Aorta (tissue), 5 donors: ENCODE results near the gene NR2F2. TPM values are rescaled to one million over a fixed set of nuclear protein-coding genes. Genes with fewer than 3 reads are reported as not detected.

Source experiments
- ATAC-seq: fragments of 200-7000 bp; cut with Tn5 transposase; one replicate; pipeline ENCODE4 v1.9.1; 2022; ENCODE audit warnings: moderate library complexity; ENCODE audit not compliant: low FRiP score
- DNase-seq, 2 donors: peaks; one replicate each; pipeline ENCODE4 v3.0.0-alpha.2; 2020
- H3K27ac ChIP-seq, 2 donors: one replicate each; pipeline ENCODE4 v1.5.1; 2013; ENCODE audit warnings: low read length in 2 of 2, mild to moderate bottlenecking in 2 of 2, moderate library complexity in 2 of 2, control low read depth in 1 of 2, inconsistent platforms in 1 of 2, low read depth in 1 of 2
- H3K27me3 ChIP-seq, 2 donors: one replicate each; pipeline ENCODE4 v1.6.1; 2013; ENCODE audit warnings: control low read depth in 1 of 2, low read length in 1 of 2, mild to moderate bottlenecking in 1 of 2, moderate library complexity in 1 of 2; ENCODE audit not compliant: insufficient read depth in 2 of 2, control insufficient read depth in 1 of 2
- H3K36me3 ChIP-seq, 2 donors: one replicate each; pipeline ENCODE4 v1.6.1; 2013; ENCODE audit warnings: control low read depth in 1 of 2, low read length in 1 of 2, mild to moderate bottlenecking in 1 of 2; ENCODE audit not compliant: insufficient read depth in 2 of 2, control insufficient read depth in 1 of 2
- H3K4me1 ChIP-seq, 2 donors: one replicate each; pipeline ENCODE4 v1.6.1; 2013; ENCODE audit warnings: low read length in 2 of 2, control low read depth in 1 of 2, mild to moderate bottlenecking in 1 of 2, moderate library complexity in 1 of 2; ENCODE audit not compliant: insufficient read depth in 2 of 2, control insufficient read depth in 1 of 2
- H3K4me3 ChIP-seq, 2 donors: one replicate each; pipeline ENCODE4 v1.5.1; 2013; ENCODE audit warnings: low read length in 2 of 2, control low read depth in 1 of 2, mild to moderate bottlenecking in 1 of 2
- H3K9me3 ChIP-seq: one replicate; pipeline ENCODE4 v1.6.1; 2013; ENCODE audit warnings: mild to moderate bottlenecking, low read length; ENCODE audit not compliant: control insufficient read depth
- WGBS, 2 donors: extraction: QIAGEN DNeasy Blood & Tissue Kit; methylation state at CpG; one replicate each; pipeline ENCODE4 v1.1.7; 2013; 5-methylcytosine and 5-hydroxymethylcytosine counted together
- intact Hi-C, 2 donors: fragments of 100-400 bp; cut with DNase I; formaldehyde crosslinking; loops; one replicate each; pipeline versions ENCODE4 v1.14.2 to v1.15.0; 2022
- long read RNA-seq, 2 donors: library from polyadenylated mRNA; unstranded; transcript quantifications; one replicate each; pipeline ENCODE4 v2.0.0, GENCODE V29; 2020 to 2021
- polyA plus RNA-seq, 2 donors: library from polyadenylated mRNA; stranded (reverse); fragments of 200-250 nt; gene quantifications; one replicate each; pipeline ENCODE4 v1.2.3, GENCODE V29; 2013
- total RNA-seq, 2 donors: library from RNA; stranded (reverse); fragmentation: NEBNext Ultra II Directional; extraction: Animal tissue kit (Norgen Biotek cat#: 25700); gene quantifications; one replicate each; pipeline ENCODE4 v1.2.1, GENCODE V29; 2021
- donor health status: healthy with polysubstance abuse.
- donor health status: Bipolar disorder and iron deficiency.
- donor health status: DM: no; HTN: no; CAD: no.
- donor health status: DM: no; HTN: no; CAD: no.
- donor health status: DM: yes; HTN: yes; CAD: no.

NR2F2 gene
- 100 to 1,000 TPM; 102 to 132 TPM for total RNA-seq
- 100 to 1,000 TPM in 1 of 2 donors, 10 to 100 TPM in 1; 26.0 to 115 TPM for polyA plus RNA-seq
- long read RNA-seq, donor 1, full-length matches to known transcripts: 32 of 79 reads
- long read RNA-seq, donor 1, partial matches to known transcripts: 26 of 79 reads
- long read RNA-seq, donor 1, other reads (novel, unspliced or antisense): 21 of 79 reads
- long read RNA-seq, donor 2, full-length matches to known transcripts: 29 of 102 reads
- long read RNA-seq, donor 2, partial matches to known transcripts: 28 of 102 reads
- long read RNA-seq, donor 2, other reads (novel, unspliced or antisense): 45 of 102 reads

DNA sequence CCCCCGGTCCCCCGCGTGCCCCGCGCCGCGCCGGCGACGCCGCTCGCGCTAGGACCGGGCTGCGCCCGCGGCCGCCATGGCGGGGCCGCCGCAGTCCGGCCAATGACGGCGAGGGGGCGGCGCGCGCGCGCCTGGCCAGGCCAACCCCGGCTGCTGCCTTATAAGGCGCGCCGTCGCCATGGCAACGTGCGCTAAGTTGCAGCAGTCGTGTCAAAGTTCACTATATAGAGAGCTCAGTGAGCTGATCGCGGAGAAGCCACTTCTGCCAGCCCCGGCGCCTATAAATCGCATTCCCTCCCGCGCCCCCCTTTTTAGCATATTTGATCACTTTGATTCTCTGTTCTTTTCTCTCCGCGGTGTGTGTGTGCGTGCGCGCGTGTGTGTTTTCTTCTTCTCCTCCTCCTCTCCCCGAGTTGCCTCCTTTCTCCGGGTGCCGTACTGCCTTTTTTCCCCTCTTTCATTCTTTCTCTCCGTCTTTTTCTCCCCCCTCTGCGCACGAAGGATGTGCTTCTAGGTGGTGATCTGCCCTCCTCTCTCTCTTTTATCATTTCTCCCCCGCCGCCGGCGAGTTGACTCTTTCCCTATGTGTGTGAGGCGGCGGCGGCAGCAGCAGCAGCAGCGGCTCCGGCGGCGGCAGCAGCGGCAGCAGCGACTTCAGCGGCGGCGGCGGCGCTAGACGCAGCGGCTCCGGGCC is at the start of gene NR2F2:
TSS of gene NR2F2 (plus strand) at position 251 of the 694 bp plus-strand sequence. CDS start 1,406 bp downstream, outside the sequence.
- no peaks in the 10 kb centered on the region for H3K9me3 ChIP-seq
- H3K4me3 ChIP-seq: peak within 1 kb of the TSS; percentile 89 to 98
- WGBS, 2 donors: 0% methylated on average over 53 to 78 of the region's 78 CpGs
- no peaks in the 10 kb centered on the region for H3K27me3 ChIP-seq
- intact Hi-C loops: loop anchor here in 1 of 2 donors (5.0 to 10.0 kb wide), 2 partner anchors 728 to 866 kb away; no protein-coding TSS in a partner anchor
- H3K4me1 ChIP-seq: no peaks in the 10 kb centered on the region
- H3K36me3 ChIP-seq: peaks cover 0 to 4% of the 10 kb centered on the region in 2 donors
- ATAC-seq (peak; percentile 88), DNase-seq (peak; percentile 96 to 97)
- peak within 1 kb of the TSS; percentile 20 to 98 for H3K27ac ChIP-seq

DNA sequence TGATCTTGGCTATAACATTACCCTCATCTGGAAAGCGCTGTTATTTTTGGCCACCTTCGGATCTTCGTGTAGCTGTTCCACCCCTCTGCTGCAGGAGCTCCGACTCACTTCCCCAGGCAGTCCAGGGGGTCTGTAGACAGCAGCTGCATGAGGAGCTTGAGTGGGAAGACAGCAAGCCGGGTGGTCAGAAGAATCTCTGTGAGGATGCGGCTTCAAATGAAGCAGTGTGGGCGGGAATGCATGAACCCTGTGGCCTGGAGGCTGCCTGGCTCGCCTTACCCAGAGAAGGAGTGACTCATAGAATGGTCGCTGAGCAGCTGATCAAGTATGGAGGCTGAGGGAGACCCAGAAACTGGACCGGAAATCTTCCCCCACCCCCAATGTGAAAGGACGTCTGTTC is 45.2 kb upstream of the NR2F2 start:
- ATAC-seq (no peak), DNase-seq (peak in 1 of 2 donors; percentile 53)
- no peaks in the 10 kb centered on the region for H3K27me3 ChIP-seq
- WGBS, 2 donors: 65 to 67% methylated on average over 11 of the region's 11 CpGs
- no peaks in the 10 kb centered on the region for H3K4me1 ChIP-seq
- peaks cover 1% of the 10 kb centered on the region for H3K9me3 ChIP-seq
- H3K4me3 ChIP-seq: no peak overlapping the region
- peaks cover 0 to 7% of the 10 kb centered on the region in 2 donors for H3K36me3 ChIP-seq
- intact Hi-C loops: no loop called here
- H3K27ac ChIP-seq: no peak overlapping the region

DNA sequence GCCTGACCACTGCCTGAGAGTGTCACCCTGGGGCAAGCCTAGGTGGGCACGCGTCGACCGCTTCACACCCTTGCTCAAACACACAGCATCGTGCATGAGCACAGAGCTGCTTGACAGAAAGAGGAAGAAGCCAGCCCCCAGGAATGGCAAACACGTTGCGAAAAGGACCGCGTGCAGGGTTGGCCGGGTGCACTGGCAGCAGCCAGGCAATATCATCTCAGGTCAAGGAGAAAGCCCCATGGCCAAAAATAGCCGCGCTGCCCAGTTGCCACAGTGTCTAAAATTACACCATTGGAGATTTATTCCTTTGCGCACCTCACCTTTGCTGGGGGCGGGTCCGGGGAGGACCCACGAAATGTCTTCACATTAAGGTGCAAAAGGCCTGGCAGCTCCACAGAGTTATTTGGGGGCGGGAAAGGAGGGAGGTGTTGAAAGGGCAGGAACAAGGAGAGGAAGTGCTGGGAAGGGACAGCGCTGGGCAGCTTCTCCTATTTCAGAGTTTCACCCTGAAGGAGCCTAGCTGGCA is 44.7 kb upstream of the NR2F2 start:
- Histone ChIP-seq H3K4me3 (no peak overlapping the region), H3K27me3 (no peaks in the 10 kb centered on the region), H3K9me3 (peaks cover 1% of the 10 kb centered on the region), H3K36me3 (peaks cover 0 to 7% of the 10 kb centered on the region in 2 donors), H3K4me1 (no peaks in the 10 kb centered on the region), H3K27ac (no peak overlapping the region)
- 68 to 79% methylated on average over 18 of the region's 18 CpGs for WGBS, 2 donors
- intact Hi-C loops: no loop called here
- no peak for DNase-seq
- no peak for ATAC-seq

DNA sequence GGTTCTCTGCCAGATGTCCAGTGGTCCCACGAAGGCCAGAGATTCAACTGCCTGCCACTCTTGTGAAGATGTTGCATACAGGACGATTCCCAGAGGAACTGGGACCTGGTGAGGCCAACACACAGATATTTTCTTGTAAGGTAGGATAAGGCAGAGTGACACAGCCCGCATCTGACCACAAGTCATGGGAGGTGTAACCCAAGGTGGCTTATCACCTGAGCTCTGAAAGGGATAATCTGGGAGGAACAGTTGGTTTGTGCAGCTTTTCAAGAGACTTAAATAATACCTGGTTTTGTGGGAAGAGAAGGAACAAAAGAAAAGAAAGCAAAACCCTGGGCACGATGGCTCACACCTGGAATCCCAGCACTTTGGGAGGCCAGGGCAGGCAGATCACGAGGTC is 39.8 kb upstream of the NR2F2 start:
- WGBS, 2 donors: 79 to 81% methylated on average over 5 of the region's 5 CpGs
- ATAC-seq: no peak

DNA sequence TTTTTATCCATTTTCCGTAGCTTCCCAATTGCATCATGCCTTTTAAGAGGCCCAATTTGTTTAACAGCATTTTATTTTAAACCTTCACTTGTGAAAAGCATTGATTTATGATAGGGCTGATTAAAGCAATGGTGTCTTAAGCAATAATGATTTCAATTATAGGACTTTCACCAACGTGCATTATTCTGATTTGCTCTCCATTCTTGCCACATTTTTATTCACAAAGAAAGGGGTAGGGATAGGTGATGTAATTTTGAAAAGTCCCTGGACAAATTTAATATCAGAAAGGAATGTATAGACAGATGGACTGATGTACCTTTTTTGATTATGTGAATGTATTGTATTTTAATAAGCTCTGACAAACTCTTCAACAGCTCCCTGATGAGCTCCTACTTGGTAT is 37.9 kb upstream of the NR2F2 start:
- Histone ChIP-seq H3K36me3 (peaks cover 0 to 2% of the 10 kb centered on the region in 2 donors), H3K4me3 (no peak overlapping the region), H3K27me3 (no peaks in the 10 kb centered on the region), H3K27ac (no peak overlapping the region), H3K4me1 (no peaks in the 10 kb centered on the region), H3K9me3 (peaks cover 1% of the 10 kb centered on the region)
- intact Hi-C loops: no loop called here
- ATAC-seq (no peak), DNase-seq (no peak)
- 82 to 84% methylated on average over 2 of the region's 2 CpGs for WGBS, 2 donors

More for the DNA sequence above, 39.8 kb upstream of the NR2F2 start:
- peaks cover 1% of the 10 kb centered on the region for H3K9me3 ChIP-seq
- no peaks in the 10 kb centered on the region for H3K4me1 ChIP-seq
- H3K27me3 ChIP-seq: no peaks in the 10 kb centered on the region
- H3K36me3 ChIP-seq: peaks cover 0 to 7% of the 10 kb centered on the region in 2 donors
- intact Hi-C loops: no loop called here
- H3K27ac ChIP-seq: no peak overlapping the region
- H3K4me3 ChIP-seq: no peak overlapping the region
- no peak for DNase-seq

DNA sequence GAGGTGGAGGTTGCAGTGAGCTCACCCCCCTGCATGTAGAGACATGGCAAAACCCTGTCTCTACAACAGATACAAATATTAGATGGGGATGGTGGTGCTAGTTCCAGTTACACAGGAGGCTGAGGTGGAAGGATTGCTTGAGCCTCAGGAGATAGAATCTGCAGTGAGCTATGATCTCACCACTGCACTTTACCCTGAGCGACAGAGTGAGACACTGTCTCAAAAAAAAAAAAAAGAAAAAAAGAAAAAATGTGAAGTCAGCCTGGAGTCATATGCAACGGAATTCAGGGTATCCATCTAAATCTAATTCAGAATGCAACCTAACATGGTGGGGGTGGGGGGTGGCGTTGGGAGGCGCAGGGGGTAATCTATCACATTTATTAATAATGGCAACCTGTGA is 37.1 kb upstream of the NR2F2 start:
- no peak overlapping the region for H3K4me3 ChIP-seq
- DNase-seq (no peak), ATAC-seq (no peak)
- H3K27ac ChIP-seq: no peak overlapping the region
- no peaks in the 10 kb centered on the region for H3K4me1 ChIP-seq
- intact Hi-C loops: no loop called here
- H3K36me3 ChIP-seq: no peaks in the 10 kb centered on the region
- no peaks in the 10 kb centered on the region for H3K9me3 ChIP-seq
- H3K27me3 ChIP-seq: no peaks in the 10 kb centered on the region
- WGBS, 2 donors: 75% methylated on average over 4 of the region's 4 CpGs

DNA sequence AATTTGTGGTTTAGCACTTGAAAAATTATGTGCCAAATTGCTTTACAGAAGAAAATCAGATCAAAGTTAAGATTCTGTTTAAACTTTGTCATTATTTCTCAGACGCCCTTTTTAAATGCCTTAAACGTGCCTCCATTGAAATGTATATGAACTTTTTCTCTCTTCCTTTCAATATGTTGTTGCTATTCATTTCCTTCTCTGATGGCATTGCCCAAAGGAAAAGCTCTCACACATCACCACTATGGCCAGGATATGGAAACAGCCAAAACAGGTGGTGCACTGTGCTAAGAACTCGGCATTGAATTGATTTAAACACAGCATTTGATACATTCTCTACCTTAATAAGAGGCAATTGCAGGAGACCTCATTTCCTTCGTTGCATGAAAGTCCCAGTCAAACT is 35.7 kb upstream of the NR2F2 start:
- DNase-seq: no peak
- peaks cover 1% of the 10 kb centered on the region for H3K9me3 ChIP-seq
- H3K4me3 ChIP-seq: no peak overlapping the region
- 69 to 81% methylated on average over 4 of the region's 4 CpGs for WGBS, 2 donors
- H3K27ac ChIP-seq: no peak overlapping the region
- no peak for ATAC-seq
- no peaks in the 10 kb centered on the region for H3K27me3 ChIP-seq
- H3K36me3 ChIP-seq: no peaks in the 10 kb centered on the region
- intact Hi-C loops: no loop called here
- H3K4me1 ChIP-seq: no peaks in the 10 kb centered on the region

DNA sequence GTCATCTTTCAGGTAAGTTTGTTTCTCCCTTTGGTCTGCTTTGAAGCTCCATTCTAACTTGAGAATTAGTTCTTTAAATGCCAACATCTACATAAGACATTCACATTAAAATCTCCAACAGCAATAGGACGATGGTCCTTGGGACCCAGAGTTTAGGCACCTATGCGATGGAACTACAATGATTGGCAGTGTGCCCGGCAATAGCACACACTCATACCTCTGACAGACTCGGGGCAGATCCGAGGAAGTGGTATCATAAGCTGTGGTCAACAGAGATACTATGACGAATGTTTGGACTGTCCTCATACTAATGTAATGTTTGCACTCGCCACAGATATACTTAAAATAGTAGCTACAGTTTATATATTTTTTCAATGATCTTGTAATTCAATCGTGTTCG is 34.2 kb upstream of the NR2F2 start:
- no peak overlapping the region for H3K27ac ChIP-seq
- no peaks in the 10 kb centered on the region for H3K4me1 ChIP-seq
- no peaks in the 10 kb centered on the region for H3K27me3 ChIP-seq
- intact Hi-C loops: no loop called here
- peaks cover 1% of the 10 kb centered on the region for H3K9me3 ChIP-seq
- no peaks in the 10 kb centered on the region for H3K36me3 ChIP-seq
- no peak overlapping the region for H3K4me3 ChIP-seq
- 86 to 88% methylated on average over 9 of the region's 9 CpGs for WGBS, 2 donors
- DNase-seq (no peak), ATAC-seq (no peak)
